Measurements from ENCODE around the gene DNAJC28.
"Not testable (repeated sequence)": the region's sequence is repeated elsewhere in the genome, so short reads cannot be mapped to it uniquely, and the experiment has no call there.

DNAJC28 gene

GRCh38 chr21:33491373-33492102 lies at the start of gene DNAJC28:
Gene DNAJC28, minus strand, starts transcription at chr21:33491716. Its CDS starts 2,323 bp downstream, at chr21:33489393.
- peak; percentile 97 for DNase-seq (ENCODE audit: low read depth, low spot score)

GRCh38 chr21:33541105-33541711 lies 49.7 kb upstream of the DNAJC28 start:
- DNase-seq (ENCODE audit: low read depth, low spot score) = peak; percentile 26

GRCh38 chr21:33540711-33541104 lies 49.2 kb upstream of the DNAJC28 start:
- DNase-seq (ENCODE audit: low read depth, low spot score) = no peak

- DNase-seq (ENCODE audit: low read depth, low spot score) = no peak
Measured at GRCh38 chr21:33539616-33540015, 48.1 kb upstream of the DNAJC28 start.

- no peak for DNase-seq (ENCODE audit: low read depth, low spot score)
Measured at GRCh38 chr21:33537212-33537611, 45.7 kb upstream of the DNAJC28 start.

GRCh38 chr21:33531007-33531406 lies 39.5 kb upstream of the DNAJC28 start:
- no peak for DNase-seq (ENCODE audit: low read depth, low spot score)

GRCh38 chr21:33522953-33523349 lies 31.4 kb upstream of the DNAJC28 start:
- no peak for DNase-seq (ENCODE audit: low read depth, low spot score)

GRCh38 chr21:33522297-33522952 lies 30.9 kb upstream of the DNAJC28 start:
- DNase-seq (ENCODE audit: low read depth, low spot score) = no peak

- no peak for DNase-seq (ENCODE audit: low read depth, low spot score)
Measured at GRCh38 chr21:33518899-33519298, 27.4 kb upstream of the DNAJC28 start.

- no peak for DNase-seq (ENCODE audit: low read depth, low spot score)
Measured at GRCh38 chr21:33514229-33514628, 22.7 kb upstream of the DNAJC28 start.

GRCh38 chr21:33512481-33512880 lies 21.0 kb upstream of the DNAJC28 start:
- no peak for DNase-seq (ENCODE audit: low read depth, low spot score)

GRCh38 chr21:33511639-33512038 lies 20.1 kb upstream of the DNAJC28 start:
- DNase-seq (ENCODE audit: low read depth, low spot score) = no peak

GRCh38 chr21:33510826-33511225 lies 19.3 kb upstream of the DNAJC28 start:
- DNase-seq (ENCODE audit: low read depth, low spot score) = no peak

- DNase-seq (ENCODE audit: low read depth, low spot score) = not testable (repeated sequence)
Measured at GRCh38 chr21:33507003-33507402, 15.5 kb upstream of the DNAJC28 start.

- DNase-seq (ENCODE audit: low read depth, low spot score) = no peak
Measured at GRCh38 chr21:33505833-33506232, 14.3 kb upstream of the DNAJC28 start.

GRCh38 chr21:33496345-33496744 lies 4.8 kb upstream of the DNAJC28 start:
- DNase-seq (ENCODE audit: low read depth, low spot score) = no peak

- no peak for DNase-seq (ENCODE audit: low read depth, low spot score)
Measured at GRCh38 chr21:33495743-33496142, 4.2 kb upstream of the DNAJC28 start.

GRCh38 chr21:33493756-33494155 lies 2.2 kb upstream of the DNAJC28 start:
- DNase-seq (ENCODE audit: low read depth, low spot score) = no peak

- DNase-seq (ENCODE audit: low read depth, low spot score) = no peak
Measured at GRCh38 chr21:33492571-33492970, 1.1 kb upstream of the DNAJC28 start.

GRCh38 chr21:33490991-33491372 lies 534 bp downstream of the DNAJC28 start:
- DNase-seq (ENCODE audit: low read depth, low spot score) = no peak

- DNase-seq (ENCODE audit: low read depth, low spot score) = no peak
Measured at GRCh38 chr21:33488936-33489335, 2.6 kb downstream of the DNAJC28 start.

- no peak for DNase-seq (ENCODE audit: low read depth, low spot score)
Measured at GRCh38 chr21:33487996-33488395, 3.5 kb downstream of the DNAJC28 start.
